MV-4-11 (cell line): Measurements from ENCODE around the gene USP32.

Experiments
- DNase-seq: peaks from one replicate; lab custom pipeline; 2025; lab: John Stamatoyannopoulos, UW

The USP32 gene

GRCh38 chr17:60154616-60155426, 237.1 kb downstream of the USP32 start:
- no peak for DNase-seq

GRCh38 chr17:60153606-60154390, 238.1 kb downstream of the USP32 start:
- no peak for DNase-seq

GRCh38 chr17:60151355-60151754, 240.6 kb downstream of the USP32 start:
- no peak for DNase-seq

GRCh38 chr17:60149691-60150582, 242.0 kb downstream of the USP32 start, which contains the start of gene CA4:
Gene CA4 (plus strand): TSS chr17:60149973. CDS start chr17:60150035, 62 bp downstream.
- no peak for DNase-seq

- DNase-seq: no peak
These were observed 243.6 kb downstream of the USP32 start for GRCh38 chr17:60148373-60148772.

GRCh38 chr17:60147553-60148223, 244.2 kb downstream of the USP32 start:
- peak; percentile 76 for DNase-seq

- no peak for DNase-seq
These were observed 245.7 kb downstream of the USP32 start for GRCh38 chr17:60146206-60146605.

GRCh38 chr17:60145006-60145935, 246.7 kb downstream of the USP32 start:
- DNase-seq: no peak

- DNase-seq: peak; percentile 82
These were observed 248.9 kb downstream of the USP32 start for GRCh38 chr17:60142872-60143499.

GRCh38 chr17:60141111-60142018, 250.6 kb downstream of the USP32 start:
- DNase-seq: peak; percentile 28

GRCh38 chr17:60139438-60140285, 252.3 kb downstream of the USP32 start:
- peak; percentile 42 for DNase-seq

- DNase-seq: no peak
These were observed 253.0 kb downstream of the USP32 start for GRCh38 chr17:60138769-60139437.

- DNase-seq: no peak
These were observed 254.2 kb downstream of the USP32 start for GRCh38 chr17:60137731-60138130.

GRCh38 chr17:60135951-60136666, 255.8 kb downstream of the USP32 start:
- no peak for DNase-seq

- DNase-seq: peak; percentile 85
These were observed 256.6 kb downstream of the USP32 start for GRCh38 chr17:60135151-60135950.
